GM12865 (cell line): Measurements from ENCODE around the gene THOC5.
"Not testable (repeated sequence)": the region's sequence is repeated elsewhere in the genome, so short reads cannot be mapped to it uniquely, and the experiment has no call there.

Experiments
- DNase-seq: peaks from one replicate; pipeline ENCODE4 v3.0.0; 2010; ENCODE audit warnings: low read depth
- H3K4me3 ChIP-seq: 2 replicates; pipeline ENCODE4 v1.5.1; 2011; ENCODE audit warnings: mild to moderate bottlenecking, low read depth, low read length, control low read depth
- CTCF ChIP-seq: IDR thresholded peaks from 2 replicates; pipeline ENCODE4 v1.5.1; 2011; ENCODE audit warnings: low read length, control low read depth, low read depth, inconsistent platforms; ENCODE audit not compliant: insufficient read depth; ENCODE audit errors: missing control alignments

Gene THOC5

GRCh38 chr22:29570456-29570855 is 16.9 kb upstream of the THOC5 start:
- no peak for DNase-seq
- no peak for TF ChIP-seq CTCF
- H3K4me3 ChIP-seq, result no peak overlapping the region

- H3K4me3 ChIP-seq, result no peak overlapping the region
- DNase-seq, result no peak
- TF ChIP-seq CTCF, result no peak
Observed at GRCh38 chr22:29569011-29569678, 15.6 kb upstream of the THOC5 start.

GRCh38 chr22:29567338-29567737 is 13.8 kb upstream of the THOC5 start:
- no peak overlapping the region for H3K4me3 ChIP-seq
- TF ChIP-seq CTCF, result no peak
- no peak for DNase-seq

GRCh38 chr22:29566513-29566912 is 13.0 kb upstream of the THOC5 start:
- not testable (repeated sequence) for DNase-seq, H3K4me3 ChIP-seq

- no peak for DNase-seq
- TF ChIP-seq CTCF, result no peak
- no peak overlapping the region for H3K4me3 ChIP-seq
Observed at GRCh38 chr22:29563652-29564460, 10.3 kb upstream of the THOC5 start.

GRCh38 chr22:29559853-29560252 is 6.3 kb upstream of the THOC5 start:
- H3K4me3 ChIP-seq, result no peak overlapping the region
- DNase-seq, result no peak
- no peak for TF ChIP-seq CTCF

GRCh38 chr22:29559030-29559429 is 5.5 kb upstream of the THOC5 start:
- no peak overlapping the region for H3K4me3 ChIP-seq
- no peak for TF ChIP-seq CTCF

More at GRCh38 chr22:29559030-29559429, 5.5 kb upstream of the THOC5 start:
- DNase-seq, result no peak
